ENCODE data around the gene CBFA2T2.

The CBFA2T2 gene

DNA sequence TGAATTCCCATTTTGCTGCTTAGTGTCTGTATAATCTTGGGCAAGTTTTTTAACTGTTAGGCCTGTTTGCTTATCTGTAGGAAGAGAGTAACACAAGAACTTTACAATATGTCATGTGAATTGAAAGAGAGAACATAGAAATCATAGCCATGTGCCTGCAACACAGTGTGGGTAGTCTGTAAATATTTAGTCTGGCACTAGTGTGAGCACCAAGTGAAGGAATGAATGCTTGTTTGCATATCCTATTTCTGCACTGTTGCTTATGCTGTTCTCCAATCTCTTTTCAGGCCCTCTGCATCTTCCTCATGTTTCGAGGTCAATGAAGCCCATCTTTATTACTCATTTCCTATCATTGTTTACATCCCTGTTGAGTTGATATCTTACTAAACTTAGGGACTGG is 49.2 kb downstream of the CBFA2T2 start:
- H3K4me1 Mint-ChIP-seq (ENCODE audit: low read depth), result peaks cover 13% of the 10 kb centered on the region
- DNase-seq, result no peak
- no peak overlapping the region for H3K27ac Mint-ChIP-seq
- no peaks in the 10 kb centered on the region for H3K27me3 Mint-ChIP-seq
- H3K9me3 Mint-ChIP-seq, result no peaks in the 10 kb centered on the region
- H3K4me3 Mint-ChIP-seq, result no peak overlapping the region
- H3K36me3 Mint-ChIP-seq (ENCODE audit: low read depth), result peaks cover 4% of the 10 kb centered on the region

DNA sequence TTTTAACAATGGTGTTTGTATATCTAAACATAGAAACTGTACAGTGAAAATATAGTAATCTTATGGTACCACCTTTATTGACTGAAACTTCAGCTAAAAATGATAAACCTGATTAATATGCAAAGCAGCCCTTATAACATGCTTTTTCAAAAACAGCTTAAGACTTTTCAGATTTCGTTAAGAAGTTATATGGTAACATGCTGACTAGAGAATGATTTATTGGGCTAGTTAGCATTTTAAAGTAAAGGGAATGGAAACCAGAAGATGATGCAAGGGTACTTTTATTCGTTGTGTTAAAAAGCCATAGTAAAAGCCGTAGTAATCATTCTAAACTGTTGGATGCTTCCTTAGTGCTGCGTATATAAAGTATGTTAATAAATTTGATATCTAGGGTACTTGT is 50.5 kb downstream of the CBFA2T2 start:
- Mint-ChIP-seq H3K27me3 (no peaks in the 10 kb centered on the region), H3K27ac (no peak overlapping the region), H3K4me1 (ENCODE audit: low read depth) (peaks cover 14% of the 10 kb centered on the region)

DNA sequence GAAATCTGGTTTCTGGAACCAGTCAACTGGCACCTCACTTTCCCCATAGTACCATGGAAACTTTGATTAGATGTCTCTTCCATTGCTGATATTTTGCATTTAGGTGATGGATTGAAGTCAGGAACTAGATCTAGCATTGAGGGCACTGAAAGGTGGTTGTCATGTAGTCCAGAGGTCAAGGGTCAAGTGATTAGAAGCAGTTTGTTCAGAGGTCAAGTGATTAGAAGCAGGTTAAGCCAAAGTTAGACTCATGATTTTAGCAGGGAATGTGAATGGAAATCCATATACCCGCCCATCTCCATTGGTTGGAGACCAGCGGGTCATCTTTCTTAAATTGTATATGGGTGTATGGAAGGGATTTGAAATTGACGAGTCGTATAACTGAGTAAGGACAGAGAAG is 51.2 kb downstream of the CBFA2T2 start:
- DNase-seq, result no peak
- Mint-ChIP-seq H3K9me3 (no peaks in the 10 kb centered on the region), H3K36me3 (ENCODE audit: low read depth) (peaks cover 4% of the 10 kb centered on the region), H3K4me3 (no peak overlapping the region), H3K4me1 (ENCODE audit: low read depth) (peaks cover 14% of the 10 kb centered on the region), H3K27ac (no peak overlapping the region), H3K27me3 (no peaks in the 10 kb centered on the region)

More for the DNA sequence above, 50.5 kb downstream of the CBFA2T2 start:
- H3K9me3 Mint-ChIP-seq, result no peaks in the 10 kb centered on the region
- DNase-seq, result no peak
- no peak overlapping the region for H3K4me3 Mint-ChIP-seq
- H3K36me3 Mint-ChIP-seq (ENCODE audit: low read depth), result peaks cover 4% of the 10 kb centered on the region

DNA sequence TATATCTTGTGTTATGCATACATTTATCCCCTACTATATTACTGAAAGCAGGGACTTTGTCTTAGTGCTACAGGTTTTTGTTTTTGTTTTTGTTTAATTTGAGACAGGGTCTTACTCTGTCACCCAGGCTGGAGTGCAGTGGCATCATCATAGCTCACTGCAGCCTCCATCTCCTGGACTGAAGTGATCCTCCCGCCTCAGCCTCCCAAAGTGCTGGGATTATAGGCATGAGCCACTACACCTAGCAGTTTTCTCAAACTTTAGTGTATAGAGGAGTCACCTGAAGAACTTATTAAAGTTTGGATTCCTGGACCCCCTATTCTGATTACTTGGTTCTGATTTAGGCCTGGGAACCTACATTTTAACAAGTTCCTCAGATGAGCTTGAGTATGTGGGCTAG is 51.9 kb downstream of the CBFA2T2 start:
- Mint-ChIP-seq H3K36me3 (ENCODE audit: low read depth) (peaks cover 4% of the 10 kb centered on the region), H3K4me1 (ENCODE audit: low read depth) (peaks cover 14% of the 10 kb centered on the region), H3K9me3 (no peaks in the 10 kb centered on the region), H3K27me3 (no peaks in the 10 kb centered on the region), H3K27ac (no peak overlapping the region), H3K4me3 (no peak overlapping the region)
- DNase-seq, result no peak

DNA sequence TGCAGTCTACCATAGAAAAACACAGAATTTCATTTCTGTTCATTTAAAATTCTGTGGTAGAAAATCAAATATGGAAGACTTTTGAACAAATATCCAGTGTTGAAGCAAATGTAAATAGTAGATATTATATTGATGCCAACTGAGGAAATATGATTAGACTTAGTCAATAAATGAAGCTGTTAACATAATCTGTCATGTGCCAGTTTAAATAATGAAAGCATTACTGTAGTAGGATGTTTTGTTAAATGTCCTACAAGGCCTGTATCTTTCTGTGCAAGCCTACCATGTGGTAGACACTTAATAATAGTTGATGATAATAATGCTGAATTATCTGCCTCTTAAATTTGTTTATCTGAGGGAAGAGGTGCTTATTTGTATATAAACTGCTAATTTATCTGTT is 55.9 kb downstream of the CBFA2T2 start:
- Mint-ChIP-seq H3K4me1 (ENCODE audit: low read depth) (peaks cover 7% of the 10 kb centered on the region), H3K36me3 (ENCODE audit: low read depth) (peaks cover under 1% of the 10 kb centered on the region), H3K27ac (no peak overlapping the region), H3K9me3 (no peaks in the 10 kb centered on the region), H3K27me3 (no peaks in the 10 kb centered on the region), H3K4me3 (no peak overlapping the region)
- no peak for DNase-seq

DNA sequence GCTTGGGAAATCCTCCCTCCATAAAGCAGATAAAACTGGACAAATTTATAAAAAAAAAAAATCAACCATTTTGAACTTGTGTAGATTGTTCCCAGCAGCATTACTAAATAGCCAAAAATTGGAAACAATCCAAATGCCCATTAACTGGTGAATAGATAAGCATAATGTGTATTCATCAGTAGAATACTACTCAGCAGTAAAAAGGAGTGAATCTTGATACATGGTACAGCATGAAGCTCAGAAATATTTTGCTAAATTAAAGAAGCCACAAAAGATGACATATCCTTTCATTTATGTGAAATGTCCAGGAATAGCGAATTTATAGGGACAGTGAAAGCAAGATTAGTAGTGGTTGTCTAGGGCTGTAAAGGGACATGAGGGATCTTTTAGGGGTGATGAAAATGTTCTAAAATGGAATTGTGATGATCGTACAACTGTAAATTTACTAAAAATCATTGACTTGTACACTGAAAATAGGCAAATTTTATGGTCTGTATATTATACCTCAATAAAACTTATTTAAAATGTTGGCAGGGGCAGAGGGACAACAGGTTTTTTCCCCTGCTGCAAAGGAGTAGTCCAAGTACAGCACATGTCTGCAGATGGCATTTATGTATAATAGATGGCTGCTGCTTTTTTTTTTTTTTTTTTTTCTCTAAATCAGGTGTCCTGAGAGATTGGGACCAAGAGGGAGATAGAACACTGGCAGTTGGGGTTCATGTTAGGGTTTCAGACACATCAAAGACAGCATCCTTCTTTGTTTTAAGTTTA is 59.5 kb downstream of the CBFA2T2 start:
- Mint-ChIP-seq H3K27ac (no peak overlapping the region), H3K27me3 (no peaks in the 10 kb centered on the region), H3K36me3 (ENCODE audit: low read depth) (peaks cover 7% of the 10 kb centered on the region), H3K4me3 (no peak overlapping the region), H3K9me3 (no peaks in the 10 kb centered on the region), H3K4me1 (ENCODE audit: low read depth) (peaks cover 22% of the 10 kb centered on the region)
- no peak for DNase-seq

DNA sequence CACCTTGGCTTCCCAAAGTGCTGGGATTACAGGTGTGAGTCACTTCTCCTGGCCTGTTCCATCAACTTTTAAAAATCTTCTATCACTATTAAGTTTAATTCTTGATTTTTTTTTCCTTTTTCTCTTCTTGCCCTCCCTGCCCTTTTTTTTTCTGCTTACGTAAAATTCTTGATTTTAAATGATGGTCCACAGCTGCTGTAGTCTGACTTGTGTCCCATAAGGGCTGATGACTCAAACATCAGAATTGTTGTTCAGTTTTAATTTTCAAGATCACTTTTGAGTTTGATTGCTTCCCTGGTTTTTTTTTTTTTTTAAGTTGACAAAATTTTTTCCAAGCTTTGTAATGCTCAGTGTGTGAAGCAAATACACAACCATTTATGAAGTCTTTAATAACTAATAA is 61.9 kb downstream of the CBFA2T2 start:
- Mint-ChIP-seq H3K4me3 (no peak overlapping the region), H3K27me3 (no peaks in the 10 kb centered on the region), H3K9me3 (no peaks in the 10 kb centered on the region), H3K27ac (no peak overlapping the region), H3K4me1 (ENCODE audit: low read depth) (peaks cover 35% of the 10 kb centered on the region), H3K36me3 (ENCODE audit: low read depth) (peaks cover 9% of the 10 kb centered on the region)
- DNase-seq, result no peak

DNA sequence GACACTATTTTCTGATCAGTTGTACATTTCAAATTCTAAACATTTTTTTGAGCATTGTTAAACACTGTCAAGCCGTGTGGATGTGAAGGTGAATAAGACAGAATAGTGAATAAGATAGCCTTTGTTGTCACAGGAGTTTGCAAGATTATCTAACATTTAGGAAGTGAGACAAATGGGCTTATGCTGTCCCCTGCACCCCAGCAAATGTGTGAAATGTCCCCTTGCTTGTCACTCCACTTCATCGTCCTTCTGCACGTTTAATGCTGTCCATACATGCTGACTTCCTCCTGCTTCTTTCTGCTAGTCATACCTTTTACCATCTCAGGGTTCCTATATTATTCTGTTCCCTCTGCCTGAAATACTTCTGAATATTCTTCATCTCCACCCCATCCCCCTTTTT is 62.6 kb downstream of the CBFA2T2 start:
- Mint-ChIP-seq H3K36me3 (ENCODE audit: low read depth) (peaks cover 13% of the 10 kb centered on the region), H3K4me1 (ENCODE audit: low read depth) (peaks cover 35% of the 10 kb centered on the region), H3K4me3 (no peak overlapping the region), H3K27me3 (no peaks in the 10 kb centered on the region), H3K27ac (peak overlapping the region; percentile 23), H3K9me3 (no peaks in the 10 kb centered on the region)
- no peak for DNase-seq

DNA sequence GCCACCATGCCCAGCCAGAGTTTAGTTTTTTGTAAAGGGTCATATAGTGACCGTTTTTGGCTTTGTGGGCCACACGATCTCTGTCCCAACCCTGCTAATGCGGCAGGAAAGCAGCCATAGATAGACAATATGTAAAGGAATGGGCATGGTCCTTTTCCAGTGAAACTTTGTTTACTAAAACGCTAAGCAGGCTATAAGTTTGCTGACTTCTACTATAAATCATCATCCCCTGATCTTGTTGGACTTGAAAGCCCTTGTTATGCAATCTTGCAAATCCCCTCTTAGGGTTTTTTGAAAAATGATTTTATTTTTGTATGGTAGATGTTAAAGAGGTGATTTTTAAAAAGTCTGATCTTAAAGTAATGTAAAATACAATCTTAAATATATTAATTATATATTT is 63.6 kb downstream of the CBFA2T2 start:
- H3K4me3 Mint-ChIP-seq, result no peak overlapping the region
- peaks cover 16% of the 10 kb centered on the region for H3K36me3 Mint-ChIP-seq (ENCODE audit: low read depth)
- no peaks in the 10 kb centered on the region for H3K9me3 Mint-ChIP-seq
- no peak for DNase-seq
- H3K27ac Mint-ChIP-seq, result peak overlapping the region; percentile 47
- peaks cover 35% of the 10 kb centered on the region for H3K4me1 Mint-ChIP-seq (ENCODE audit: low read depth)
- H3K27me3 Mint-ChIP-seq, result no peaks in the 10 kb centered on the region

DNA sequence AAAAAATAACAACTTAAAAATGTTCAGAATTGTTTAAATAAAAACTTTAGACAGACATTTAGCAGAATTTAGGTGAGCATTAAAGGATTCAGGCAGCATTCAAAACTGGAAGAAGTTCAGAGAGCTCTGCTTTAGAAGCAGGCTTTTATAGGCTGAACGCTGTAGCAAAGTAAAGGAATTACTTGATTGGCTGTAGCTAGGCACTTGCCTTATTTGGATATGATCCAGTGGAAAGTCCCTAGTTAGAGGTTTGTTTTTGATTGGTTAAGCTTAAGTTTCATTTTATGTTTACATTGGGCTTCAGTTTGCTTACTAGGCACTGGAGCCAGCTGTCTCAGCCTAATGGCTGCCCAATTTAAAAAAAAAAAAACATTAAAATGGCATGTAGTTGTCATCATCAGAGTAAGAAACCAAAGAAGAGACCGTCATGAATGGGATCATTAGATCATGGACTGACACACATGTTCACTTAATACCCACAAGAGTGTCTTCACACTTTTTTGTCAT is 65.1 kb downstream of the CBFA2T2 start:
- no peaks in the 10 kb centered on the region for H3K9me3 Mint-ChIP-seq
- H3K4me1 Mint-ChIP-seq (ENCODE audit: low read depth), result peaks cover 35% of the 10 kb centered on the region
- peaks cover 17% of the 10 kb centered on the region for H3K36me3 Mint-ChIP-seq (ENCODE audit: low read depth)
- peak overlapping the region; percentile 61 for H3K4me3 Mint-ChIP-seq
- DNase-seq, result no peak
- no peaks in the 10 kb centered on the region for H3K27me3 Mint-ChIP-seq
- H3K27ac Mint-ChIP-seq, result peak overlapping the region; percentile 89

DNA sequence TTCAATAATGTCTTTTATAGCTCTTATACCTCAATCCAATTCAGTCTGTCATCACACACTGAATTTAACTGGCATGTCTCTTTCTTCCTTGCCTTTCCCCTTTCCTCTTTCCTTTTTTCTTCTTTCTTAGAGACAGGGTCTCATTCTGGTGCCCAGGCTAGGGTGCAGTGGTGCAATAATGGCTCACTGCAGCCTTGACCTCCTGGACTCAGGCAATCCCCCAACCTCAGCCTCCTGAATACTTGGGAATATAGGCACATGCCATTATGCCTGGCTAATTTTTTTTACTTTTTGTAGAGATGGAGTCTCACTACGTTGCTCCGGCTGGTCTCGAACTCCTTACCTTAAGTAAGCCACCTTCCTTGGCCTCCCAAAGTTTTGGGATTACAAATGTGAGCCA is 65.9 kb downstream of the CBFA2T2 start:
- no peaks in the 10 kb centered on the region for H3K27me3 Mint-ChIP-seq
- peaks cover 35% of the 10 kb centered on the region for H3K4me1 Mint-ChIP-seq (ENCODE audit: low read depth)
- H3K27ac Mint-ChIP-seq, result peak overlapping the region; percentile 79
- no peaks in the 10 kb centered on the region for H3K9me3 Mint-ChIP-seq
- DNase-seq, result no peak
- peaks cover 16% of the 10 kb centered on the region for H3K36me3 Mint-ChIP-seq (ENCODE audit: low read depth)
- no peak overlapping the region for H3K4me3 Mint-ChIP-seq

DNA sequence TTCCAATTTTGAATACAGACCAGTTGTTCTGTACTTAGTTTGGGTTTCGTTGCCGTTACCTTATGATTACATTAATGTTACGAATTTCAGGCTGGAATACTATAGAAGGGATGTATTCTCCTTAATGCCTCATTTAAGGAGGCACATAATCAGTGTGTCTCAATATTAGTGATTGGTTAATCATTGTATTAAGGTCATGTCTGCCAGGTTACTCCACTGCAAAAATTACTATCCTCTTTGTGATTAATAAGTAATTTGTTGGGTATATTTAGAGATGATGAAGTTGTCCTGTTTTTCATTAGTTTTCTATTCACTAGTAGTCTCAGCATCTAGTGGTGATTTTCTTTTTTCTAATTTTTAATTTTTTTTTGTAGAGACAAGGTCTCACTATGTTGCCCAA is 66.3 kb downstream of the CBFA2T2 start:
- no peak for DNase-seq
- Mint-ChIP-seq H3K4me3 (no peak overlapping the region), H3K4me1 (ENCODE audit: low read depth) (peaks cover 34% of the 10 kb centered on the region), H3K36me3 (ENCODE audit: low read depth) (peaks cover 15% of the 10 kb centered on the region), H3K27me3 (no peaks in the 10 kb centered on the region), H3K9me3 (no peaks in the 10 kb centered on the region), H3K27ac (peak overlapping the region; percentile 79)

DNA sequence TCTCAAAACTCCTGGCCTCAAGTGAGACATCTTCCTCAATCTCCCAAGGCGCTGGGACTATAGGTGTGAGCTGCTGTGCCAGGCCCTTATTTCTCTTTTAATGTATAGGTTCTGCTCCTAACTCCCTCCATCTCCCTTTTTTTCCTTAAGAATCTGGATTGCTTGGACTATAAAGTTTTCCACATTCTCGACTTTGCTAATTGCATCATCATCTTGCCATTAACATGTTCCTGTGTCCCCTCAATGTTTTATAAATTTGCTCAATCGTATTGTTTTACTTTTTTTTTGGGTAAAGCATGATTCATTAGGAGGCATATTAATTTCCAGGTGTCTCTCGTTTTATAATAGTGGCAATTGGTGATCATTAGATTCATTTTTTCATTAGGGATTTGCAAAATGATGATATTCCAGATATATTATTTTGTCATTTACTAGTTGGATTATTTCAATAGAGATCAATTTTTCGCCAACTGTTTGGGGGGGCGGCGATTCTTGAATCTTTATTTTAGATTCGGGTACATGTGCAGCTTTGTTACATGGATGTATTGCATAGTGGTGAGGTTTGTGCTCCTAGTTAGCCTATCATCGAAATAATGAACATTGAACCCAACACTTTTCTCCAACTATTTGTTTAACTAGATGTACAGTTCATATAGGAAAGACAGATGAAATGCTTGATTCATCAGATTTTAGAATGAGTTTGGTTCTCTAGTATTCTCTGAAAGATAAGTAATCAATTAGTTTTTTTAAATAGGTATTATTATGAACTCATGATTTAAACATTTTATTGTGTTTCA is 68.7 kb downstream of the CBFA2T2 start:
- peak overlapping the region; percentile 55 for H3K27ac Mint-ChIP-seq
- H3K36me3 Mint-ChIP-seq (ENCODE audit: low read depth), result peaks cover 10% of the 10 kb centered on the region
- no peaks in the 10 kb centered on the region for H3K27me3 Mint-ChIP-seq
- H3K4me1 Mint-ChIP-seq (ENCODE audit: low read depth), result peaks cover 20% of the 10 kb centered on the region
- no peak for DNase-seq
- no peak overlapping the region for H3K4me3 Mint-ChIP-seq
- H3K9me3 Mint-ChIP-seq, result no peaks in the 10 kb centered on the region

DNA sequence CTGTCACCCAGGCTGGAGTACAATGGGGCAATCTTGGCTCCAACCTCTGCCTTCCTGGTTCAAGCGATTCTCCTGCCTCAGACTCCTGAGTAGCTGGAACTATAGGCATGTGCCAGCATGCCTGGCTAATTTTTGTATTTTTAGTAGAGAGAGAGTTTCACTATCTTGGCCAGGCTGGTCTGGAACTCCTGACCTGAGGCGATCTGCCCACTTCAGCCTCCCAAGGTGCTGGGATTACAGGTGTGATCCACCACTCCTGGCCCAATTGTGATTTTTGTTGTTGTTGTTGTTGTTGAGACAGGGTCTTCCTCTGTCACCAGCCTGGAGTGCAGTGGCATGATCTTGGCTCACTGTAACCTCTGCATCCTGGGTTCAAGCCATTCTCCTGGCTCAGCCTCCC is 69.3 kb downstream of the CBFA2T2 start:
- Mint-ChIP-seq H3K9me3 (no peaks in the 10 kb centered on the region), H3K27ac (no peak overlapping the region), H3K4me1 (ENCODE audit: low read depth) (peaks cover 15% of the 10 kb centered on the region), H3K4me3 (no peak overlapping the region), H3K27me3 (no peaks in the 10 kb centered on the region), H3K36me3 (ENCODE audit: low read depth) (peaks cover 10% of the 10 kb centered on the region)
- DNase-seq, result no peak

DNA sequence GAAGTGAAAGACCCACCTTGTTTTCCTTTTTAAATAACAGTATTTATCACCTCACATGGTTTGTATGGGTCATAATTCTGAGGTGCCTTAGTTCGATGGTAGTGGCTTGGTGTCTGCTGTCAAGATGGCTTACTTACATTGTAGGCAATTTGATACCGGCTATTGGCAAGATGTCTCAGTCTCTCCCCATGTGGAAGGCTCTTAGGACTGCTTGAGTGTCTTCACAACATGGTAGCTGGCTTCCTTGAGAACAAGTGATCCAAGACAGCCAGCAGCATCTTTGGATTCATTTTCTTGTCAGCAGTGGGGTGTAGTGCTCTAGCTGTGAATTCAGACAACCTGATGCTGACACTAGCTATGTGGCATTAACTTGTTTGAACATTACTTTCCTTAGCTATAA is 70.1 kb downstream of the CBFA2T2 start:
- peaks cover 11% of the 10 kb centered on the region for H3K4me1 Mint-ChIP-seq (ENCODE audit: low read depth)
- H3K9me3 Mint-ChIP-seq, result no peaks in the 10 kb centered on the region
- no peaks in the 10 kb centered on the region for H3K27me3 Mint-ChIP-seq
- DNase-seq, result no peak
- no peak overlapping the region for H3K4me3 Mint-ChIP-seq
- H3K27ac Mint-ChIP-seq, result no peak overlapping the region
- peaks cover 10% of the 10 kb centered on the region for H3K36me3 Mint-ChIP-seq (ENCODE audit: low read depth)

Data from activated T-cell treated with anti-CD3 and anti-CD28 coated beads, Interleukin-2, amount 50 U/mL, for 24 hours (primary cell).